GM18505 (cell line): ENCODE data around the gene GGTA1.
"Not testable (repeated sequence)": the region's sequence is repeated elsewhere in the genome, so short reads cannot be mapped to it uniquely, and the experiment has no call there.

Experiments used
- ATAC-seq: cut with Tn5 transposase; IDR thresholded peaks from one replicate; pipeline ENCODE4 v1.9.1; 2021; ENCODE audit not compliant: unreplicated experiment
- POLR2A ChIP-seq: IDR thresholded peaks from 4 replicates; pipeline ENCODE4 v1.6.1; 2011; ENCODE audit warnings: borderline replicate concordance; ENCODE audit not compliant: insufficient read depth, insufficient read length; ENCODE audit errors: extremely low read depth

Gene GGTA1

DNA sequence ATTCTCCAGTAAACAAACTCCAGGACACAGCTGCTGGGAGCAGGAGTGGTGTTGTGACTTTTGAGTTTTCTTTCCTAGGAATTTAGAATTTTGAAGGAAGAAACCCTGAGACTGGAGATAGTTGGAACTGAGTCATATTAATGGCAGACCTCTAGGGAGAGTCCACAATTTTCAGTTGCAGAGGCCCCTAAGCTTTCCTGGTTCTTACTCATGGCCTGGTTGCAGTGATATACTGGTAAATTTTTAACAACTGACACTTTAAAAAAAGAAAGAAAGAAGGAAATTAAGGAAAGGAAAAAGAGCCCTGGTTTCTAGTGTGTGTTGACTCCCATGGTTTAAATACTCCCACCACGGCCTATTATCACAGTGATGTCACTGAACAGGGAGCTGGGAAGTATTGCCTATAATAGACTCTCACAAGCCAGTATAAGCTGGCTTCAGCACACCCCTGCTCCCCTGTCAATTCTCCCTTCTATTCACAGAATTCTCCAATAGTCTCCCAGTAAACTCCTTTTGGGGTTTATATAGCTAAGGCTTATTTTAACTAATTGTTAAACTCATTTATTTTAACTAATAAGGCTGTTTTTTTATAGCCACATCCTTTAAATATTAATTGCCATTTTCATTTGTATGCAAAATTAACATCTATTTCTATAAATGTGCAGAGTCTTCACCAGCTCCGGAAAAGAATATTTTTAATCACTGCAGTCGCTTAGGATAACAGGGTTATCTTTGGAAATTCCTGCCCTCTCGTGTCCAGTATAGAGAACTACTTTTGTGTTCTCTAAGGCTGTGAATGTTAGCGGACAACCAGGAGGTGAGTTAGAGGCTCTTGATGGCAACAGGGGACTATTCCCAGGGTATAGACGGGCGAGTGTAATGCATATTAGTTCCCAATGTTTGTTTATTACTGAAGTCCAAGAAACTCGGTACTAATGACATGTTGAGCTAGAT is 59.7 kb downstream of the GGTA1 start:
- no peak for TF ChIP-seq POLR2A
- ATAC-seq, result no peak

DNA sequence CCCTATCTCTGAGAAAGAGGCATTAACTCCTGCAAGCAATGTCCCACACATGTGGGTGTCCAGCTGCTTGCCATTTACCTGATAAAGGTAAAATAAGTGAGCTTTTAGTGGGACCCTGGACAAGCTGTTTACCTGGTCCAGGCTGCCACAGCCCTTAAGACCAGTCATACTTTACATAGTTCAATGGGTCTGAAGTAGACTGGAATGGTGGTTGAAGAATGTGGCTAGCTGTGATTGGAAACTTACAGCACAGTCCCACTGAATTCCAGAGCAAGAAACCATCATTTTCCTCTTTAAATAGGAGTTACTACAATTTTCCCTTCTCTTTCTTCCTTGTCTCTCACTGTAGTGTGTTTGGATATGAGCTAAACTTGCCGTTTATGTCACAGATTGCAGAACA is 60.6 kb downstream of the GGTA1 start:
- ATAC-seq, result no peak
- TF ChIP-seq POLR2A, result no peak

DNA sequence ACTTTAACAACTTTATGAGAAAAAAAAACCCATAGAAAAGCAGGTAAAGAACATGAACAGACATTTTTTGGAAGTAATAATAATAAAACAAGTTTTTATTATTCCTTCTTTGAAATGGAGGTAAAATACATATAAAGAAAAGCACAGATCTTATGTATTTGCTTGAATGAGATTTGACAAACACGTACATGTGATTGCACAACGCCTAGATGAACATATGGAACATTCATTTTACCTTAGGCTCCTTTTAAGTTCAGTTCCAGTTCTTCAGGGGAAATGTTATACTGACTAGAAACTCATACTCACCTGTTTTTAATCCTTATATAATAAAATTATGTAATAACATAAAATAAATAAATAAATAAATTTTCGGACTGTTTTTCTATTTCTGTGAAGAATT is 61.8 kb downstream of the GGTA1 start:
- ATAC-seq, result no peak

DNA sequence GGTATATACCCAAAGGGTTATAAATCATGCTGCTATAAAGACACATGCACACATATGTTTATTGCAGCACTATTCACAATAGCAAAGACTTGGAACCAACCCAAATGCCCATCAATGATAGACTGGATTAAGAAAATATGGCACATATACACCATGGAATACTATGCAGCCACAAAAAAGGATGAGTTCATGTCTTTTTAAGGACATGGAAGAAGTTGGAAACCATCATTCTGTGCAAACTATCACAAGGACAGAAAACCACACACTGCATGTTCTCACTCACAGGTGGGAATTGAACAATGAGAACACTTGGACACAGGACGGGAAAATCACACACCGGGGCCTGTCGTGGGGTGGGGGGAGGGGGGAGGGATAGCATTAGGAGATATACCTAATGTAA is 62.6 kb downstream of the GGTA1 start:
- not testable (repeated sequence) for ATAC-seq

More for the DNA sequence above, 61.8 kb downstream of the GGTA1 start:
- TF ChIP-seq POLR2A, result no peak

DNA sequence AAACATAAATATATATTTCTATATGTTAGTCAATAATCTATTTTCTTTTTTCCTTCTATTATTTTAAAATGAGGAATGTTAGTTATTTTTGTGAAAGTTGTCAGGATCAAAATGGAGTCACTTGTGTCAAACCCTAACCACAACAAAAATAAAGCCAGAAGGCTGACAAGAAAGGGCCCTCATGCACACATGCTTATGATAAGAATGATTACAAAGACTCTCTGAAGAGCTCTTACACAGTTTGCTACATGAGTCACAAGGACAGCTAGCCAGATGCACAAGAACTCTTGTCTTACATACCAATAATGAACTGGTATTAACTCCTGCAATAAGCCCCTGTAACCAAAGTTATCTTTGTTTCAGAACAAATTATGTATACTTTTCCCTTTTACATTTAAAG is 64.7 kb downstream of the GGTA1 start:
- no peak for TF ChIP-seq POLR2A
- no peak for ATAC-seq

DNA sequence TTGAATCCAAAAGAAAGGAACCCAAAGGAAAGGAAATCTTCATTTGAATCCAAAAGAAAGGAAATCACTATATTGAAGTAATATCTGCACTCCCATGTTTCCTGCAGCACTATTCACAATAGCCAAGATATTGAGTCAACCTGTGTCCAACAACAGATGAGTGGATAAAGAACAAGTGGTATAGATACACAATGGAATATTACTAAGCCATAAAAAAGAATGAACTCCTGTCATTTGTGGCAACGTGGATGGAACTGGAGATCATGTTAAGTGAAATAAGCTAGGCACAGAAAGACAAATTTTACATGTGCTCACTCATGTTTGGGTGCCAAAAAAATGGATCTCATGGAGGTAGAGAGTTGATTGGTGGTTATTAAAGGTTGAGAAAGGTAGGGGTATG is 71.7 kb downstream of the GGTA1 start:
- ATAC-seq, result no peak
- TF ChIP-seq POLR2A, result no peak

DNA sequence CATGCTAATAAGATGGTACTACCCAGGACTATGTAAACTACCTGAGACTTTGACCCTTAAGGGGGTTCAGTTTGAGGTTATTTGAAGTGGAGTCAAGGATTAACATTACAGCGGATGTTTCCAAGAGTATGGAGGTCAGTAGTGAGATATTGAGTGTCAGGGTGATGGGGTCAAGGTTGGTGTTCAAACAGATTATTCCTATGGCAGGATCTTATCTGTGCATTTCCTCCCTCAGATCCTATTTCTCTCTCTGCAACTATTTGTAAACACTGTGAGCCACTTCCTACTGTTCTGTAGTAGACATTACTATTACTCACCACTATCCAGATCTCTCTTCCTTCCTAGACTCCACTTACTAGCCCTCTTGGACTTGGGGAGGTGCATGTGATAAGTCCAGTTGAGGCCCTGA is 75.6 kb downstream of the GGTA1 start:
- TF ChIP-seq POLR2A, result no peak
- ATAC-seq, result no peak

DNA sequence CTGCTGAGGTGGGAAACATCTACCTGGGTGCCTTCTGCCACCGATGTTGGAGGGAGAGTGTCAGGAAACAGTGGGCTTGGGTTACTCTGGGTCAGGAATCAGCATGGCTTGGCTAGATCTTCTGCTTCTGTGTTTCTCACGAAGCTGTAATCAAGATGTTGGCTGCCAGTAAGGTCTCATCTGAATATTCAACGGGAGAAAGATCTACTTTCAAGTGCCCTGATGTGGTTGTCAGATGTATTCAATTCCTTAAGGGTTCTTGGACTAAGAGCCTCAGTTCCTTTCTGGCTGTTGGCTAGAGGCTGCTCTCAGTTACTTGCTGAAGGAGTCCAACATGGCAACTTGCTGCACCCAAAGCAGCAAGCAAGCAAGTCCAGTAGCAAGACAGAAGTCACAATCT is 87.7 kb downstream of the GGTA1 start:
- TF ChIP-seq POLR2A, result no peak
- no peak for ATAC-seq

DNA sequence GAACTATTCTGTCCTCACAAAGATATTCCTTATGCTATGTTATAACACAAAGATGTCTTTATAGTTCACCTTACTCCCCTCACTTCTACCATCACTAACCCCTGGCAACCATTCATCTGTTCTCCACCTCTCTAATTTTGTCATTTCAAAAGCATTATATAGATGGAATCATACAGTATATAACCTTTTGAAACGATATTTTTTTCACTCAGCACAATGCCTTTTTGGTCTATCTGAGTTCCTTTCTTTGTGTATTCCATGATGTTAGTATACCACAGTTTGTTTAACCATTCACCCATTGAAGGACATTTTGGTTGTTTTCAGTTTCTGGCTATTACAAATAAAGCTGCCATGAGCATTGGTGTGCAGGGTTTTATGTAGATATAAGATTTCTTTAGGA is 93.7 kb downstream of the GGTA1 start:
- no peak for ATAC-seq
- no peak for TF ChIP-seq POLR2A
